PC-9 (cell line): ENCODE data around the gene PIK3R5. TPM values are rescaled to one million over a fixed set of nuclear protein-coding genes. Genes with fewer than 3 reads are reported as not detected.

Source experiments
- BruUV-seq: library from RNA; stranded (reverse); fragments of 400-500 nt; replicated peaks from 2 replicates; lab custom pipeline; 2021; lab: Mats Ljungman, UMichigan
- CTCF ChIA-PET: fragments of 300-600 bp; sonication (Branson Sonifier 250); formaldehyde crosslinking; loops from one replicate; lab custom pipeline; 2022; ENCODE audit warnings: antibody characterized with exemption; lab: Charles Lee
- POLR2A ChIA-PET: fragments of 300-600 bp; sonication (Branson Sonifier 250); formaldehyde crosslinking; loops from one replicate; lab custom pipeline; 2022; ENCODE audit warnings: antibody characterized with exemption; ENCODE audit not compliant: unreplicated experiment; lab: Charles Lee
- DNase-seq, 2 experiments: peaks; one replicate each; pipeline versions ENCODE4 v3.0.0 to v3.0.0-alpha.2; 2015 to 2022; ENCODE audit warnings: mixed read lengths in 1 of 2
- H2AFZ ChIP-seq: fragments of 200-600 bp; sonication (generic); 2 replicates; pipeline ENCODE4 v1.8.1; 2017; ENCODE audit warnings: antibody characterized with exemption
- H3F3A ChIP-seq: fragments of 200-600 bp; sonication (generic); 2 replicates; pipeline ENCODE4 v1.8.1; 2017; ENCODE audit warnings: antibody characterized with exemption, mild to moderate bottlenecking, low read depth; ENCODE audit not compliant: insufficient read depth
- H3K27ac ChIP-seq: fragments of 200-600 bp; sonication (generic); 2 replicates; pipeline ENCODE4 v1.6.1; 2016; ENCODE audit warnings: mixed run types
- H3K27me3 ChIP-seq: fragments of 200-600 bp; sonication (generic); 2 replicates; pipeline ENCODE4 v1.6.1; 2016; ENCODE audit warnings: low read depth, mixed run types; ENCODE audit not compliant: insufficient read depth
- H3K36me3 ChIP-seq: fragments of 200-600 bp; sonication (generic); 2 replicates; pipeline ENCODE4 v1.6.1; 2016; ENCODE audit warnings: low read depth, mixed run types
- H3K4me1 ChIP-seq: fragments of 200-600 bp; sonication (generic); replicated peaks from 2 replicates; pipeline ENCODE4 v1.6.1; 2016; ENCODE audit warnings: mixed run types; ENCODE audit not compliant: insufficient read depth
- H3K4me2 ChIP-seq: fragments of 200-600 bp; sonication (generic); 2 replicates; pipeline ENCODE4 v1.6.1; 2017; ENCODE audit warnings: mixed run types
- H3K4me3 ChIP-seq: fragments of 200-600 bp; sonication (generic); 2 replicates; pipeline ENCODE4 v1.6.1; 2016; ENCODE audit warnings: mixed run types
- H3K79me2 ChIP-seq: fragments of 200-600 bp; sonication (generic); 2 replicates; pipeline ENCODE4 v1.6.1; 2017; ENCODE audit warnings: low read depth, mixed run types
- H3K9me2 ChIP-seq: fragments of 200-600 bp; sonication (generic); 2 replicates; pipeline ENCODE4 v1.8.1; 2017; ENCODE audit warnings: mild to moderate bottlenecking; ENCODE audit not compliant: insufficient read depth
- H3K9me3 ChIP-seq: fragments of 200-600 bp; sonication (generic); 2 replicates; pipeline ENCODE4 v1.8.1; 2016; ENCODE audit warnings: low read depth; ENCODE audit not compliant: insufficient read depth
- H4K20me1 ChIP-seq: fragments of 200-600 bp; sonication (generic); 2 replicates; pipeline ENCODE4 v1.8.1; 2017; ENCODE audit not compliant: insufficient read depth
- CTCF ChIP-seq: fragments of 200-600 bp; sonication (generic); conservative IDR thresholded peaks from 2 replicates; pipeline ENCODE4 v1.6.1; 2017; ENCODE audit warnings: mixed run types, antibody characterized with exemption, mild to moderate bottlenecking, moderate library complexity
- EZH2 ChIP-seq: fragments of 200-600 bp; sonication (generic); IDR thresholded peaks from 2 replicates; pipeline ENCODE4 v1.8.0; 2017; ENCODE audit warnings: antibody characterized with exemption, low read depth
- intact Hi-C: fragments of 100-400 bp; cut with micrococcal nuclease; formaldehyde crosslinking; loops from one replicate; pipeline ENCODE4 v1.10.0; 2022; ENCODE audit not compliant: unreplicated experiment
- total RNA-seq: library from RNA; stranded (reverse); gene quantifications from 2 replicates; pipeline ENCODE4 v1.2.3, GENCODE V29; 2021

PIK3R5 gene
- total RNA-seq, 1 experiment from 2014 or later = not detected

DNA sequence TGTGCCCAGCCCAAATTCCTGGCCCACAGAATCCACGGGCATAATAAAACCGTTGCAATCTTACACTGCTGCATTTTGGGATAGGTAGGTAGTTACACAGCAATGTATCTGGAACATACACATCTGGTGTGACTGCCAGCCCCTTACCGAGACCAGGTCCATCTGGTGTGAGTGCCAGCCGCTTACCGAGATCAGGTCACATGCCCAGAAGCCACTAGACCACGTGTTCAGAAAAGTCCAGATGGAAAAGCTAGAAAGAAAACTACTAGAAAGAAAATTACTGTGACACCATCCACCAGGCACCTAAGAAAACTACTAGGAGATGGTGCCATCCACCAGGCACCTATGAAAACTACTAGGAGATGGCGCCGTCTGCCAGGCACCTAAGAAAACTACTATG, 19.4 kb downstream of the PIK3R5 start:
- intact Hi-C loops = no loop called here
- Histone ChIP-seq H3K9me2 (no peaks in the 10 kb centered on the region), H3K79me2 (no peaks in the 10 kb centered on the region), H3K36me3 (no peaks in the 10 kb centered on the region), H3K4me3 (no peak overlapping the region), H3K27me3 (peaks cover 57% of the 10 kb centered on the region), H3F3A (no peaks in the 10 kb centered on the region), H3K4me1 (no peaks in the 10 kb centered on the region), H3K9me3 (no peaks in the 10 kb centered on the region), H3K27ac (no peak overlapping the region), H2AFZ (no peak overlapping the region), H3K4me2 (no peak overlapping the region), H4K20me1 (no peaks in the 10 kb centered on the region)
- CTCF ChIA-PET = no interaction called here
- DNase-seq = no peak
- no TSS peak for BruUV-seq
- POLR2A ChIA-PET = no interaction called here
- TF ChIP-seq EZH2 = no peak
- TF ChIP-seq CTCF = no peak

GRCh38 chr17:8944748-8945147, 20.8 kb downstream of the PIK3R5 start:
- ChIA-PET POLR2A (interaction anchor here (0.7 kb wide), 1 partner anchor 500 kb away, joined by 3 read pairs; no protein-coding TSS in a partner anchor), CTCF (no interaction called here)
- no peak overlapping the region for H3K4me3 ChIP-seq
- H3K27me3 ChIP-seq = peaks cover 67% of the 10 kb centered on the region
- TF ChIP-seq EZH2 (no peak), CTCF (no peak)
- H3K9me2 ChIP-seq = no peaks in the 10 kb centered on the region
- no peaks in the 10 kb centered on the region for H3F3A ChIP-seq
- no peaks in the 10 kb centered on the region for H3K79me2 ChIP-seq
- no peak for DNase-seq
- no peak overlapping the region for H3K4me2 ChIP-seq
- intact Hi-C loops = no loop called here
- no peak overlapping the region for H3K27ac ChIP-seq
- H3K9me3 ChIP-seq = no peaks in the 10 kb centered on the region
- no TSS peak for BruUV-seq
- H3K4me1 ChIP-seq = no peaks in the 10 kb centered on the region
- H4K20me1 ChIP-seq = no peaks in the 10 kb centered on the region
- H3K36me3 ChIP-seq = no peaks in the 10 kb centered on the region
- H2AFZ ChIP-seq = no peak overlapping the region

DNA sequence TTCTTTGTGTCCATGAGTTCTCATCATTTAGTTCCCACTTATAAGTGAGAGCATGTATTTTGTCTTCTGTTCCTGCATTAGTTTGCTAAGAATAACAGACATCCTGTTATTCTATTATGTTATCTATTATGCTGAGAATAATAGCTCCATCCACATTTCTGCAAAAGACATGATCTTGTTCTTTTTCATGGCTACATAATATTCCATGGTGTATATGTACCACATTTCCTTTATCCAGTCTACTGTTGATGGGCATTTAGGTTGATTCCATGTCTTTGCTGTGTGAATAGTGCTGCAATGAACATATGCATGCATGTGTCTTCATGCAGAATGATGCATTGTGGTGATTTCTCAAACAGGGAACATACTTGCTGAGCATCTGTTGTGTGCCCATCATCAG, 21.4 kb downstream of the PIK3R5 start:
- Histone ChIP-seq H4K20me1 (no peaks in the 10 kb centered on the region), H3K27ac (no peak overlapping the region), H3K9me2 (no peaks in the 10 kb centered on the region), H3K9me3 (no peaks in the 10 kb centered on the region), H3K79me2 (no peaks in the 10 kb centered on the region), H3K4me1 (no peaks in the 10 kb centered on the region), H3K27me3 (peaks cover 68% of the 10 kb centered on the region), H3K4me2 (no peak overlapping the region), H2AFZ (no peak overlapping the region), H3K36me3 (no peaks in the 10 kb centered on the region), H3K4me3 (no peak overlapping the region), H3F3A (no peaks in the 10 kb centered on the region)
- ChIA-PET CTCF (no interaction called here), POLR2A (interaction anchor here (0.7 kb wide), 1 partner anchor 501 kb away, joined by 3 read pairs; no protein-coding TSS in a partner anchor)
- no peak for DNase-seq
- no TSS peak for BruUV-seq
- no peak for TF ChIP-seq CTCF
- no peak for TF ChIP-seq EZH2
- intact Hi-C loops = no loop called here
